H9 (cell line): Measurements from ENCODE around the gene XRN1. TPM values are rescaled to one million over a fixed set of nuclear protein-coding genes. Genes with fewer than 3 reads are reported as not detected.

Source experiments
- DNase-seq: peaks from one replicate; pipeline ENCODE4 v3.0.0-alpha.2; 2017
- H2AFZ ChIP-seq: one replicate; pipeline ENCODE4 v1.6.1; 2013; ENCODE audit warnings: mild to moderate bottlenecking, low read length, control low read depth, moderate library complexity
- H2AK5ac ChIP-seq: 2 replicates; pipeline ENCODE4 v1.6.1; 2013; ENCODE audit warnings: low read length, control low read depth, mixed read lengths; ENCODE audit not compliant: insufficient read length
- H2BK120ac ChIP-seq: one replicate; pipeline ENCODE4 v1.6.1; 2013; ENCODE audit warnings: low read depth, mild to moderate bottlenecking, low read length, control low read depth, inconsistent platforms; ENCODE audit not compliant: poor library complexity, severe bottlenecking
- H2BK12ac ChIP-seq: 2 replicates; pipeline ENCODE4 v1.6.1; 2013; ENCODE audit warnings: low read length, control low read depth, mixed read lengths, low read depth; ENCODE audit not compliant: insufficient read length
- H2BK15ac ChIP-seq: 2 replicates; pipeline ENCODE4 v1.6.1; 2013; ENCODE audit warnings: low read depth, low read length, control low read depth
- H2BK20ac ChIP-seq: one replicate; pipeline ENCODE4 v1.6.1; 2013; ENCODE audit warnings: low read depth, mild to moderate bottlenecking, low read length, control low read depth, inconsistent platforms; ENCODE audit not compliant: poor library complexity, severe bottlenecking
- H2BK5ac ChIP-seq: 2 replicates; pipeline ENCODE4 v1.6.1; 2013; ENCODE audit warnings: low read length, control low read depth, mixed read lengths; ENCODE audit not compliant: insufficient read length
- H3K14ac ChIP-seq: 2 replicates; pipeline ENCODE4 v1.6.1; 2013; ENCODE audit warnings: low read length, control low read depth; ENCODE audit not compliant: insufficient read depth
- H3K18ac ChIP-seq: 2 replicates; pipeline ENCODE4 v1.6.1; 2013; ENCODE audit warnings: low read depth, mild to moderate bottlenecking, mixed read lengths, low read length, control low read depth; ENCODE audit not compliant: insufficient read length
- H3K23ac ChIP-seq: 2 replicates; pipeline ENCODE4 v1.6.1; 2013; ENCODE audit warnings: low read length, control low read depth, mixed read lengths, low read depth; ENCODE audit not compliant: insufficient read length
- H3K23me2 ChIP-seq: 2 replicates; pipeline ENCODE4 v1.6.1; 2013; ENCODE audit warnings: low read depth, mild to moderate bottlenecking, mixed read lengths, low read length, control low read depth; ENCODE audit not compliant: insufficient read length, poor library complexity, severe bottlenecking
- H3K27ac ChIP-seq: 2 replicates; pipeline ENCODE4 v1.5.1; 2013; ENCODE audit warnings: low read length, control low read depth, mixed read lengths, low read depth; ENCODE audit not compliant: insufficient read length
- H3K27me3 ChIP-seq: 2 replicates; pipeline ENCODE4 v1.6.1; 2013; ENCODE audit warnings: low read length, control low read depth, inconsistent platforms; ENCODE audit not compliant: insufficient read depth
- H3K4ac ChIP-seq: 2 replicates; pipeline ENCODE4 v1.6.1; 2013; ENCODE audit warnings: low read depth, mild to moderate bottlenecking, control low read depth, inconsistent platforms, low read length, moderate library complexity
- H3K4me1 ChIP-seq: 2 replicates; pipeline ENCODE4 v1.6.1; 2013; ENCODE audit warnings: low read length, control low read depth, inconsistent platforms; ENCODE audit not compliant: insufficient read depth
- H3K4me2 ChIP-seq: 2 replicates; pipeline ENCODE4 v1.6.1; 2013; ENCODE audit warnings: low read length, control low read depth, mixed read lengths; ENCODE audit not compliant: insufficient read length, insufficient read depth
- H3K56ac ChIP-seq: 2 replicates; pipeline ENCODE4 v1.6.1; 2013; ENCODE audit warnings: low read depth, mild to moderate bottlenecking, mixed read lengths, low read length, control low read depth; ENCODE audit not compliant: insufficient read length
- H3K79me1 ChIP-seq: 2 replicates; pipeline ENCODE4 v1.6.1; 2013; ENCODE audit warnings: low read depth, mild to moderate bottlenecking, moderate library complexity, low read length, control low read depth, inconsistent platforms; ENCODE audit not compliant: insufficient read depth, poor library complexity, severe bottlenecking
- H3K79me2 ChIP-seq: 2 replicates; pipeline ENCODE4 v1.6.1; 2013; ENCODE audit warnings: low read length, control low read depth, inconsistent platforms; ENCODE audit not compliant: insufficient read depth
- H3K9ac ChIP-seq: 2 replicates; pipeline ENCODE4 v1.6.1; 2013; ENCODE audit warnings: low read length, control low read depth, mixed read lengths; ENCODE audit not compliant: insufficient read length; ENCODE audit errors: extremely low read depth
- H3K9me3 ChIP-seq: one replicate; pipeline ENCODE4 v1.6.1; 2013; ENCODE audit warnings: low read depth, low read length, inconsistent platforms; ENCODE audit not compliant: control insufficient read depth
- H3T11ph ChIP-seq: one replicate; pipeline ENCODE4 v1.6.1; 2013; ENCODE audit warnings: mild to moderate bottlenecking, low read length, control low read depth, inconsistent platforms
- H4K20me1 ChIP-seq: one replicate; pipeline ENCODE4 v1.6.1; 2013; ENCODE audit not compliant: control insufficient read depth, insufficient read length, insufficient read depth
- H4K5ac ChIP-seq: 2 replicates; pipeline ENCODE4 v1.6.1; 2013; ENCODE audit warnings: low read depth, mild to moderate bottlenecking, mixed read lengths, low read length, control low read depth; ENCODE audit not compliant: insufficient read length
- H4K8ac ChIP-seq: replicated peaks from 2 replicates; pipeline ENCODE4 v1.6.1; 2013; ENCODE audit warnings: low read length, control low read depth, mixed read lengths, low read depth; ENCODE audit not compliant: insufficient read length
- H4K91ac ChIP-seq: 2 replicates; pipeline ENCODE4 v1.6.1; 2013; ENCODE audit warnings: low read depth, mild to moderate bottlenecking, moderate library complexity, mixed read lengths, low read length, control low read depth; ENCODE audit not compliant: insufficient read length
- H3K27ac Mint-ChIP-seq, 3 experiments: 2 replicates in 2 of 3; 3 replicates in 1 of 3; pipeline ENCODE4 v1.8.0; 2020 to 2021; ENCODE audit warnings: mixed read lengths in 3 of 3, mild to moderate bottlenecking in 1 of 3, moderate library complexity in 1 of 3
- H3K27me3 Mint-ChIP-seq: 2 replicates; pipeline ENCODE4 v1.8.0; 2021; ENCODE audit warnings: low read depth, mild to moderate bottlenecking, moderate library complexity, mixed read lengths
- H3K36me3 Mint-ChIP-seq, 3 experiments: 2 replicates in 2 of 3; 3 replicates in 1 of 3; pipeline ENCODE4 v1.8.0; 2020 to 2021; ENCODE audit warnings: low read depth in 3 of 3, mixed read lengths in 3 of 3; ENCODE audit not compliant: insufficient read depth in 1 of 3
- H3K4me1 Mint-ChIP-seq, 2 experiments: 2 replicates each; pipeline ENCODE4 v1.8.0; 2020; ENCODE audit warnings: mixed read lengths in 2 of 2
- H3K4me3 Mint-ChIP-seq, 2 experiments: 2 replicates in 1 of 2; 3 replicates in 1 of 2; pipeline ENCODE4 v1.8.0; 2020 to 2021; ENCODE audit warnings: mild to moderate bottlenecking in 2 of 2, mixed read lengths in 2 of 2, moderate library complexity in 1 of 2
- H3K9me3 Mint-ChIP-seq, 2 experiments: 2 replicates in 1 of 2; 3 replicates in 1 of 2; pipeline ENCODE4 v1.8.0; 2020; ENCODE audit warnings: mild to moderate bottlenecking in 2 of 2, mixed read lengths in 2 of 2, moderate library complexity in 1 of 2
- CTCF ChIP-seq: fragments of 200-600 bp; sonication (generic); conservative IDR thresholded peaks from 3 replicates; pipeline ENCODE4 v1.8.0; 2021; ENCODE audit warnings: antibody characterized with exemption, mild to moderate bottlenecking
- WGBS: extraction: QIAGEN DNeasy Blood & Tissue Kit; methylation state at CpG from one replicate; pipeline ENCODE4 v1.1.7; 2013; ENCODE audit warnings: missing lambda C conversion rate, low lambda C conversion rate, mixed read lengths; ENCODE audit not compliant: insufficient read length; ENCODE audit errors: extremely low coverage; 5-methylcytosine and 5-hydroxymethylcytosine counted together
- total RNA-seq: library from RNA; stranded (reverse); gene quantifications from 2 replicates; pipeline ENCODE4 v1.2.1, GENCODE V29; 2021

Gene XRN1
- total RNA-seq, 1 experiment from 2014 or later, result 15.0 TPM

- H2AK5ac ChIP-seq, result no peak overlapping the region
- no peak overlapping the region for H2BK5ac ChIP-seq
- no peak overlapping the region for H4K91ac ChIP-seq
- WGBS, result no CpG with 5 or more reads among the region's 5 CpGs
- H3K56ac ChIP-seq, result no peak overlapping the region
- Mint-ChIP-seq H3K27ac (no peak overlapping the region), H3K27me3 (no peaks in the 10 kb centered on the region), H3K4me3 (no peak overlapping the region), H3K9me3 (no peaks in the 10 kb centered on the region; a peak in 1 of 5 replicates), H3K4me1 (peaks cover 15% of the 10 kb centered on the region in 2 experiments), H3K36me3 (peaks cover 0 to 3% (median 3%) of the 10 kb centered on the region in 3 experiments; a peak in 4 of 7 replicates)
- H2AFZ ChIP-seq, result no peak overlapping the region
- no peak overlapping the region for H2BK15ac ChIP-seq
- no peaks in the 10 kb centered on the region for H4K20me1 ChIP-seq
- H3T11ph ChIP-seq, result no peak overlapping the region
- peaks cover 3% of the 10 kb centered on the region; the same call in 1 of the 2 replicates for H3K79me2 ChIP-seq
- H3K4me2 ChIP-seq, result no peak overlapping the region
- no peaks in the 10 kb centered on the region for H3K27me3 ChIP-seq
- no peak for DNase-seq
- H3K4ac ChIP-seq, result no peak overlapping the region
- no peak overlapping the region for H4K8ac ChIP-seq
- no peak overlapping the region for H2BK20ac ChIP-seq
- H3K23me2 ChIP-seq, result peaks cover 3% of the 10 kb centered on the region
- no peak overlapping the region for H2BK120ac ChIP-seq
- no peak overlapping the region for H3K14ac ChIP-seq
- no peaks in the 10 kb centered on the region for H3K4me1 ChIP-seq
- no peaks in the 10 kb centered on the region for H3K9me3 ChIP-seq
- no peak for TF ChIP-seq CTCF
- no peak overlapping the region for H3K9ac ChIP-seq
- no peaks in the 10 kb centered on the region for H3K79me1 ChIP-seq
- H3K18ac ChIP-seq, result no peak overlapping the region
- no peak overlapping the region for H3K23ac ChIP-seq
- H3K27ac ChIP-seq, result no peak overlapping the region
- H4K5ac ChIP-seq, result no peak overlapping the region
- H2BK12ac ChIP-seq, result no peak overlapping the region
Observed at GRCh38 chr3:142450881-142451280, 3.0 kb upstream of the XRN1 start.
